ENCODE measurements around the gene UTS2R. TPM values are rescaled to one million over a fixed set of nuclear protein-coding genes. Genes with fewer than 3 reads are reported as not detected.
A peak's percentile ranks its signal among the peaks of the same experiment; 100 is the strongest.

UTS2R gene
- total RNA-seq (2014; rRNA removed; shearing (Covaris generic)): not detected in 2 replicates

DNA sequence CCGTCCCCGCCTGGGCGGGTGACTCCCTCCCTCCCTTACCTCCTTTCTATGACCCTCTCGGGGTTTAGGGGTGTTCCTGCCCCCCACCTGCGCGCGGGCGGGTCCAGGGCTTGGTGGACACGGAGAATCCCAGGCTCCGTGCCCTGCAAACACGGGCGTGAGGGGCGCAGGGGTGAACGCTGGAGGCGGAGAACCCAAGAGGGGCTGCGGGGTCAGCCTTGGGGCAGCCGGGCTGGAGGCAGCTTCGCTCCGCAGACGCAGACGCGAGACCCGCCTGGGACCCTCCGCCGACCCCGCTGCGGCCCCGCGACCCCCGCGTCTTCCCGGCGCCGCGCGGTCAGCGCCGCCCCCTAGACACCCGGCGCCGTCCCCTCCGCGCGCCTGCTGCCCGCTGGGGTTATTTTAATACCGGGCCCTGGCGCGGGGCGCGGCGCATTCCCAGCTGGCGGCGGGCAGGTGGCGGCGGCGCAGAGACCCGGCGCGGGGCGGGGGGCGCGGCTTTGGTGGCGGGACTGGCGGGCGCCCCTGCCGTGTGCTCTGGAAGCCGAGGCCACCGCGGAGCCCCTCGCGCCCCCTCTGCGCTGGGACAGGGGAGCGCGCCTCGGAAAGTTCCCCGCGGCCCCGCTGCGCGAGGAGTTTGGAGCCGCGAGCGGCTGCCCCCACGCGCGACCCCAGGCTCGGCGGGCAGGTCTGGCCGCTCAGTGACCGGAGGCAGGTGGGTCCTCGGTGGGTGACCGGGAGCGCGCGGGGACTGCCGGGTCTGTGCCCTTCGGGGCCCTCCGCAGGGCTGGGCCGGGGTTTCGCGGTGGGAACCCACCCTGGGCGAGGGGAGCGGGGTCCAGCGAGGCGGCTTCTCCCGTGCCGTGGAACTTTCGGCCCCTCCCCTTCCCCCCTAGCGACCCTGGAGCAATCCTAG, at the start of gene UTS2R:
UTS2R (plus strand) TSS at position 433 of the 916 bp plus-strand sequence. CDS start 2,560 bp downstream, outside the sequence.
- DNase-seq (ENCODE audit: low spot score): no peak

DNA sequence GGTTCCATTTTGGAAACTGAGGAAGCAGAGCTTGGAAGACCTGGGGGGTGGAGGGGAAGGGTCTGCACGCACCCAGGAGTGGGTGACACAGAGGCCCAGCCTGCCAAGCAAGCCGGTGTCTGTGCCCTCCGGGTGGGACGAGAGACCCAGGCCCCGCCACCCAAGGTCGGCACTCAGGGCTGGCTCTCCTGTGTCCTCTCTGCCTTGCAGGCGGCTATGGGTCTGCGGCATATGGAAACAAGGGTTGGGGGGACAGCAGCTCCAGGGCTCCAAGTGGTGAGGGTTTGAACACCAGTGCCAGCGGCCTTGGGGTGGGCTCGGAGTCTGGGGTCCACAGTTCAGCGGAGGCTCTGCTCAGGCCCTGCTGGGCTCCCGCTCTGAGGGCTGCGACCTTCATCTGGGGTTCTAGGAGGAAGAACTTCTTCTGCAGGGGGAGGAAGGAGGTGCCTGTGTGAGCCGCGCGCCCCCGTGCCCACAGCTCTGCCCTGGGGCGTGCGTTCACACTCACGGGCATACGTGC, 49.6 kb upstream of the UTS2R start:
- no peak for DNase-seq (ENCODE audit: low spot score)

- no peak for DNase-seq (ENCODE audit: low spot score)
Measured at GRCh38 chr17:82322526-82323453, 48.8 kb upstream of the UTS2R start.

- no peak for DNase-seq (ENCODE audit: low spot score)
Measured at GRCh38 chr17:82323514-82324234, 47.9 kb upstream of the UTS2R start.

GRCh38 chr17:82324566-82325285, 46.8 kb upstream of the UTS2R start:
- no peak for DNase-seq (ENCODE audit: low spot score)

- no peak for DNase-seq (ENCODE audit: low spot score)
Measured at GRCh38 chr17:82325286-82326180, 46.0 kb upstream of the UTS2R start.

GRCh38 chr17:82327289-82327688, 44.3 kb upstream of the UTS2R start:
- no peak for DNase-seq (ENCODE audit: low spot score)

DNA sequence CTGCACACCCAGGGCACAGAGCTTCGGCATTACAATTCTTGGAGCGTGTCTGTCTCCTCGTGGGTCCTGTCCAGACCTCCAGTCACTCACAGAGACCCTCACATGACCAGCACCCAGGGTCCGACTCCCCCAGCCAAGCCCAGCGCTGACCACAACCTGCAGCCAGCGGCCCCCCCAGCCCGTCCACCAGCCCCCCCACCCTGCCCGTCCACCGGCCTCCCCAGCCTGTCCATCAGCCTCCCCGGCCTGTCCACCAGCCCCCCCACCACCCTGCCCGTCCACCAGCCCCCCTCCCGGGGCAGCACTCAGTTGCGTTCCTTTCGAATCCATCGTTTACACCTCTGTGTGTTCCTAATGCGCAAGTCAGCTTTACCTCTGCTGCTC, 43.8 kb upstream of the UTS2R start:
- no peak for DNase-seq (ENCODE audit: low spot score)

DNA sequence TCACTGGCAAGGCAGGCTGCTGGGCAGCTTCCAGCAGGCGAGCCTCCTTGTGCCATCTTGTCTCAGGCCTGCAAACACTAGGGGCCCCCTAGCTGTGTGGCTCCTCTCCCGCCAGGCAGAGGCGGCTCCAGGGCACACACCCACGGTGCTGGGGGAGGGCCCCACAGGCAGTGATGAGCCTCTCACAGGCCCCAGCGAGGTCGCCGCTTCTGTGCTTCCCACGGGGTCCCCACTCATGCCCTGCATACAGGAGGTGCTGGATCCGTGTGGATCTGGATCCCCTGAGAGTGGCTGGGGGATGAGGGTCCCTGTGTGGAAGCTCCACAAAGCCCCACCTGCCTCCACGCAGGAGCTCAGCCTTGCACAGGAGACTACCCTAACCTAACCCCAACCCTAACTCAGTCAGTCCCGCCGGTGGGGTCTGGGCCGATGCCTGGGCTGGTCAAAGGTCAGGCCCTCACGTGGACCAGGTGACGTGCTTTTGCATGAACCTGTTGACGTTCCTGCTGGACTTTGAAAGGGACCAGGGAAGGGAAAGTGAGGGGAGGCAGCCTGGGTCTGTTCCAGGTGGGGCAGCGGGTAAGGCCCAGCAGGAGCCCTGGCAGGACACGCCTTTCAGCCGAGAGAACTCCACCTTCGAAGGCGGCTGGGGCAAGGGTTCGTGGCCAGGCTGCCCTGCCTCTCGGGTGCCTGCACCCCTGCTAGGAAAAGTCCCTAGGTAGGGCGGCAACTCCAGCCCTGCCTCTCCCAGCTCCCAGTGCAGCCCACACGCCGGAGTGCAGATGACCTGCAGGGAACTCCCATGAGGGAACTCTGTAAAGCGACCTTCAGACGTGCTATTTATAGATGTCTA, 43.2 kb upstream of the UTS2R start:
- DNase-seq (ENCODE audit: low spot score): no peak

DNA sequence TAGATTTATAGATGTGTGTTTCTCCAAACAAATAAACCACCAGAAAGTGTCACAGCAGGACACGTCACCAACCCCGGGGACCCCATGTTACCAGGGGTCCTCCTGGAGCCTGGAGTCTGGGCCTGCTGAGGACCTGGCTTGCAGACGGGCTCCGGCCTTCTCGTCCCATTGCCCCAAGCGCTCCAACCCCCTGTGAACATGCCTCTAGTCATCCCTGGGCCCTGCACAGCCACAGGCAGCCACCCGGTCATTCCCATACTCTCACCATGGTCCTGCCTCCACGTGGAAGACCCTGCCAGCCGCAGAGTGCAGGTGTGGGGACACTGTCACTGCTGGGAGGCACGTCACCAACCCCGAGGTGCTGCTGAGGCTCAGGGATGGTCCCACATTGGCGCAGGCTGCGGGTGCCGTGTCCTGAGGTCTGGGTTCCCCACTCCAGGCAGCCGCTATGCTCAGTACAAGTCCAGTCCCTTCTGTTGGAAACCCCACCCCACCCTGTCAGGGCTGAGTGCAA, 42.5 kb upstream of the UTS2R start:
- DNase-seq (ENCODE audit: low spot score): no peak

DNA sequence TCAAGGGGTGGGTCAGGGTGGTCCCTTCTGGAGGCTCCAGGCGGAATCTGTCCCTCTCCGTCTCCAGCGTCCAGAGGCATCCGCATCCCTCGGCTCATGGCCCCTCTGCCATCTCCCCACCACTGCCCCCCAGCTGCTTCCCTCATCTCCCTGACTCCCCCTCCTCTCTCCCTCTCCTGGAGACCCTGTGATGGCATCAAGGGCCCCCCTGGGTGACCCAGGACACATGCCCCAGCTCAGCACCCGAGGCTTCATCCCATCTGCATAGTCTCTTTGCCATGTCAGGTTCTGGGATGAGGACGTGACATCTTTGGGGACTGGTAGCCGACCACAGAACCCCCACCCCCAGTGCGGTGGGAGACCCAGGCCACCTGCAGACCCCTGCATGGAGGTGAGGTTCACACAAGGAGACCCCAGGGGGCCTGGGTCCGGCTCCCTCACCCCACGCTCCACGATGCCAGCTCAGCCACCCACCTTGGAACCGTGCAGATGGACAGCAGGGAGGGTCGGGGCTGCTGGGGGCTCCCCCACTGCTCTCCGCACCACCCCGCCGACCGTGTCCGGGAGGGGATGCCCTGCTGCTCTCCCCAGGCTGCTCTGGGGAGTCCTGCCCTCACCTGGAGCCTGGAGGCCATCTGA, 41.8 kb upstream of the UTS2R start:
- no peak for DNase-seq (ENCODE audit: low spot score)

DNA sequence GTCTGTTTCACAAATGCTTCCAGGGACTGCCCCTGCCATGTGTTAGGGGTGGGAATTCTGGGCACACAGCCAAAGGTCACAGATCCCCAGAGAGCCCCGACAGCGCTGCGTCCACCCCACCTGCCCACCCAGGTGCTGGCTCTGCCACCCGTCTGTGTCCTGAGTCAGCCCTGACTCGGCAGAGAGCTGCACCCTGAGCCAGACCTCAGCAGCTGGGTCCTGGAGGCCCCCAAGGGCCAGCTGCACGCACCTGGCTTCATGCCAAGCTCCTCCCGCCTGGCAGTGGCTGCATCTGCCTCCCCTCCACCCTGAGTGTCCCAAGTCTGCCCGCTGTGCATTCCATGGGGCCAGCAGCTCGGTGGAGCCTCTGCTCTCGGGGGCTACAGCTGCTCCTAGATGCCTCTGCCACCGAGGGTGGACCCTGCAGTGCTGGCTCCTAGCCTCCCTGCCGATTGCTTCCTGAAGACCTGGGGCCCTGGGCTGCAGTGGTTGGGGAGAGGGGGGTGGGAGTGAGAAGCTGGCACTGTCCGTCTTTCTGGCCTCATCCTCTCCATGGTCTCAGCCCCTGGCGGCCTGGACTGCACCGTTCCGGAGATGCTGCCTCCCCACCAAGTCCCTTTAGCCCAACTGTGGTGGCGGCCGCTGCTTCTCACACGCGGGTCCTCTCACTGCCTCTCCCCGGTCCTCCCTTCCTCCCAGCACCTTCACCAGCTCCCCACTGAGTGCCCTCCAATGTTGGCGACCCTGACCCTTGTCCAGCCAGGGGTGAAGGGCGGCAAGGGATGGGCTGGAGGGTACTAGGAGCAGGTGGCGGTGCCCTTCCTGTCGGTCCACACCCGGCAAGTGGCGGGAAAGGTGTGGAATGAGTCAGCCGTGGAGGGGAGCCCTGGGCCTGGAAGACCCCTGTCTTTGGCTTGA, 41.0 kb upstream of the UTS2R start:
- DNase-seq (ENCODE audit: low spot score): peak; percentile 71

DNA sequence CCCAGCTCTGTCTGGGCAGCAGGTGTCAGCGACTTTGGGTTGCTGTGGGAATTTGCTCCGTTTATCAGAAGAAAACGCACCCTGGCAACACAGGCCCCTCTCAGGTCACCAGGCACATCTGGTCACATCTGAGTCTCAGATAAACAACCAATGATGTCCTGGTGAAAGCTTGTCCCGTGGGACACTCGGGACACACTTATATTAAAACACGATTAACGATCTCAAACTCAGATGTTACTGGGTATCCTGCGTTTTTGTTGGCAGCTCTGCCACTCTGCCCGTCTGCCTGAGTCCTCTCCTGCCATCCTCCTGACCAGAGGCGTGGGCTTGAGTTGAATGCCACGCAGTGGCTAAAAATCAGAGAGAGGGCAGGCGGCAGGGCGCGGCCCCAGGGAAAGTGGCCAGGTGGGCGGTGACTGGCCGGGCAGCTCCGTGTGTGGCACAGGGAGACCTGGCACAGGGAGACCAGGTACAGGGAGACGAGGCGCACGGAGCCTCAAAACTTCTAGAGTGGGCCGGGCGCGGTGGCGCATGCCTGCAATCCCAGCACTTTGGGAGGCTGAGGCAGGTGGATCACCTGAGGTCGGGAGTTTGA, 40.1 kb upstream of the UTS2R start:
- DNase-seq (ENCODE audit: low spot score): no peak

- no peak for DNase-seq (ENCODE audit: low spot score)
Measured at GRCh38 chr17:82332669-82333278, 38.8 kb upstream of the UTS2R start.

- no peak for DNase-seq (ENCODE audit: low spot score)
Measured at GRCh38 chr17:82333279-82334171, 38.0 kb upstream of the UTS2R start, which contains the start of gene SECTM1. Gene SECTM1, minus strand, starts transcription at chr17:82333766. Its CDS starts 6,526 bp downstream, at chr17:82327240.

Measured in A172 (cell line).